Uterus (tissue), 2 donors: ENCODE results near the gene RAB44.

Source experiments
- CTCF ChIP-seq, 4 experiments: fragments of 200-600 bp in 2 of 4; fragments of 450-650 bp in 2 of 4; sonication (generic) in 2 of 4; IDR thresholded peaks; one replicate each; pipeline ENCODE4 v1.5.1; 2016 to 2019; ENCODE audit warnings: antibody characterized with exemption in 4 of 4, mild to moderate bottlenecking in 2 of 4, moderate library complexity in 1 of 4
- POLR2A ChIP-seq, 2 donors: fragments of 450-650 bp; IDR thresholded peaks; one replicate each; pipeline ENCODE4 v1.6.1; 2016; ENCODE audit warnings: antibody characterized with exemption in 2 of 2, mild to moderate bottlenecking in 1 of 2, moderate library complexity in 1 of 2

DNA sequence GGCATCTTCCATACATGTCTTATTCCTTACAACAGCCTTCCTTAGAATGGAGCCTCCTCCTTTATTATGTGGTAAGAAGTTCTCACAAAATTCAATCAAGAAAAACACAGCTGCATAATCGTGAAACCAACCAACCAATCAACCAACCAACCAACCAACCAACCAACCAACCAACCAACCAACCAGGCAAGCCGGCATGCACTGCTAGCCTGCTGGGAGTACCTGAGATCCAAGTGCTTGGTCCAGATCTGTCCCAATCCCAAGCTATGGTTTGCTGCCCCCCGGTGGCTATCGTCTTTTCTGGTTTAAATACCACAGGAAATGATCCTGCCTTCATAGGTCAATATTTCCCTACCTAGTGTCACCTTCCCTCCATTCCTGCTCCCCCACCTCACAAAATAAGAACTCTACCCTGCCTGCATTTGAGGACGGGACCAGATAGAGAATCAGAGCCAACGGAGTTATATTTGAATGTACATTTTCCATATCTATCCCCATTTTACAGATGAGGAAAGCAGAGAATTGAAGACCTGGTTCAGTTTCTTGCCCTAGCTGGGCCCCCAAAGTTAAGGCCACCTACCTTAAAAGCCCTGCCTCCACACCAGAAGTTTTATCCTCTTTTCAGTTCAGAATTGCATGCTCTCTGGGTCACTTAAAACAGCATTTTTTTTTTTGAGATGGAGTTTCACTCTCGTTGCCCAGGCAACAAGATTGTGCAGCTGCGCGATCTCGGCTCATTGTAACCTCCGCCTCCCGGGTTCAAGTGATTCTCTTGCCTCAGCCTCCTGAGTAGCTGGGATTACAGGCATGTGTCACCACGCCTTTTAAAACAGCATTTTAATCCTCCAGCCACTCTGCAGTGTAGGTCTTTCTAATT is 27.1 kb downstream of the RAB44 start:
- peak; percentile 27 to 55 (median 46) for TF ChIP-seq CTCF (IDR thresholded peaks at IDR 0.05)
- no peak for TF ChIP-seq POLR2A (IDR thresholded peaks at IDR 0.05)
